Stimulated activated CD4-positive, alpha-beta T cell treated with anti-CD3 and anti-CD28 coated beads, Interleukin-4, amount 100 ng/mL, for 1 hour (primary cell): ENCODE measurements around the gene TUBA8.
"Not testable (repeated sequence)": the region's sequence is repeated elsewhere in the genome, so short reads cannot be mapped to it uniquely, and the experiment has no call there.

Experiments
- DNase-seq: peaks from one replicate; pipeline ENCODE4 v3.0.0-alpha.2; 2020

TUBA8 gene

DNA sequence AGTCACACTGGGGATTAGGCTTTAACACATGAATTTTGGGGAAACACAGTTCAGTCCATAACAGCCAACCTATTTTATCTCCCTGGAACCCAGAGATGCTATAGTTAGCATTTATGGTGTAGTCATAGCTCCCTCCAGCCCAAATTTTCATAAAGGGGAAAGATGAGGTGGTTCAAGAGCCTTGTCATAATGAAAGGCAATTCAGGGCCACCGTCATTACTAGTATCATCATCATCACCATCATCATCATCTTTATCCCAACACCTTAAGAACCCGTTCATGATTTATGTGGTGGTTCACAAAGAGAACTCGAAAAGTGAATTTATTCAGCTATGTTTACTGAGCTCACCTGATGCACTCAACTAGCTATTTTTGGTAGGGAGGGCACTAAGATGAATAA lies 2.4 kb upstream of the TUBA8 start:
- no peak for DNase-seq

- DNase-seq, result no peak
These were observed 1.0 kb upstream of the TUBA8 start for GRCh38 chr22:18109410-18110193.

DNA sequence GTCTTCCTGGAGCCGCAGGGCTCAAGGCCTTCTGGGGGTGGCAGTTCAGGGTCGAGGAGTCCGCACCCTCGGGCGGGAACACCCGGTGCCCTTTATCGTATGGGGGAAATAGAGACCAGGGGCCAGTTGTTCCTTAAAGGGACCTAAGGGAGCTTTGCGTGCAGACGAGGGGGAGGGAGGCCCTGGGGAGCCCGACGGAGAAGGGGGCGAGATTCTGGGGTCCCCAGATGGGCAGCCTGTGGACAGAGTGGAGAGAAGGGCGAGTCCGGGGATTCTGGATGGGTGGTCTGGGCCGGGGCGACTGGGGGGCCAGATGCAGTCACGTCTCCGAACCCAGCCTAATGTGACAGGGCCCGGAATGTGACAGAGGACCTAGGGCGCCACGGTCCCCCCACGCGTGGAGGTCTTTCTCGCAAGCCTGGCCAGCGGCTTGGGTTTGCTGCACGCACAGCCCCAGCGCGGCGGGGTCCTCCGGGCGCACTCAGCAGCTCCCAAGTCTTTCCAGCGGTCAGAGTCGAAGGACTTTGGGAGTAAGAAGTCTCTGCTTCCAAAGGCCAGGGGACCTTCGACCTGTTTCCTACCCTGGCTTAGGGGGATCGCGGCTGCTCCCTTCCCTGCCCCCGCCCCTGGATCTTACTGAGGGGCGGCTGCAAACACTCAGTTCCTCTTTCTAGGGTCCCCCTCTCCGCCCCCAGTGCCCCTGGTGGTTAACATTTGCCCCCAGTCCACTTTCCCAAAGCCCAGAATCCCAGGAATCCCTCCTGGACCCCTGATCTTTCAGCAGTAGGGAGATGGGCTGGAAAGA lies 547 bp downstream of the TUBA8 start:
- DNase-seq, result no peak

- DNase-seq, result no peak
These were observed 1.2 kb downstream of the TUBA8 start for GRCh38 chr22:18111759-18112330.

GRCh38 chr22:18112440-18112839 lies 1.8 kb downstream of the TUBA8 start:
- DNase-seq, result no peak

DNA sequence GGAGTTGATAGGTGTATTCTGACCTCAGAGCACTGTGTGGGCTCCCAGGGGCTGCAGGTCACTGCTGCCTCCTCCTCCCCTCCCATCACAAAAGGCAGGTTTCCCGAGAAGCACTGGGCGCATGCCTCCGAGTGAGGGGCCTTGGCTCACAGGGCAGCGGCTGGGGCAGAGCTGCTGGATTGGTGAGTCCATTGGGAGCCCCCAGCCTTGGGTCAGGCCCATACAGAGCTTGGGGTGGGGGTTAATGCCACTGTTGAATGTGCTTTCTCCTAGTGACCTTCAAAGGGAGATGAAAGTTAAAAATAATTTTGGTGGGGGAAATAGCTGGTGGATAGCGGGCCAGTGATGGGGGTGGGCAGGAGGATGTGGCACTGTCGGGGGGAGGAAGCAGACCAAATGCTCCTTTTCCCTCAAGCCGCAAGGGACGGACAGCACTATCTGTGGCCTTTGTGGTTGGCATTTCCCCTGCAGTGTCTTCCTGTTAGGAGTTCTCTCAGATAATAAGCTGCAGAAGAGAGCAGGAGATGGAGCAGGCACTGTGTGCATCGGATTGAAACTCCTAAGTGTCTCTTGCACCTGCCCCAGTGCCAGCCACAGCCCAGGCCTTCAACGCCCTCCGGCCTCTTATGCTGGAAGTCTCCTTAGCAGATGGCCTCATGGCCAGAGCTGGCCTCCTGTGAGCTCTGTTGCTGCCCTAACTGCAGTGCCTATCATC lies 3.2 kb downstream of the TUBA8 start:
- no peak for DNase-seq

DNA sequence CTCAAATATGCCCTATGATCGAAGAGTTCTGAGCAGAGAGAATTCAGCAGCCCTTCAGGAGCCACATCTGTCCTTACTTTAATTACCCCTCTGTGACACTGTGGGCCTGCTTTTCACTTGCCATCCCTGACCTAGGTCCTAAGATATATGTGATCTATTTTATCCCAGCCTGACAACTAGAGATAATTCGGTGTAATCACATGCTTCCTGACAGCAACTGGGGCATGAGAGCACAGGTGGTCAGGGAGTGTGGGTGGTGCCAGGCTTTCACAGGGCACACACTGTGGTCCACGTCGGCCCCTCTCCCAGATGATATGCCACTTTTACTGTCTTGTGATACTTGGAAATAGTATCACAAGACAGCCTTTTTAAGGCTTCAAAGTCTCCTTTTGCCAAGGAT lies 3.9 kb downstream of the TUBA8 start:
- DNase-seq, result no peak

- DNase-seq, result no peak
These were observed 4.5 kb downstream of the TUBA8 start for GRCh38 chr22:18114976-18115652.

- DNase-seq, result no peak
These were observed 5.3 kb downstream of the TUBA8 start for GRCh38 chr22:18115906-18116371.

- DNase-seq, result no peak
These were observed 6.0 kb downstream of the TUBA8 start for GRCh38 chr22:18116634-18117033.

- DNase-seq, result no peak
These were observed 7.8 kb downstream of the TUBA8 start for GRCh38 chr22:18118345-18118915.

DNA sequence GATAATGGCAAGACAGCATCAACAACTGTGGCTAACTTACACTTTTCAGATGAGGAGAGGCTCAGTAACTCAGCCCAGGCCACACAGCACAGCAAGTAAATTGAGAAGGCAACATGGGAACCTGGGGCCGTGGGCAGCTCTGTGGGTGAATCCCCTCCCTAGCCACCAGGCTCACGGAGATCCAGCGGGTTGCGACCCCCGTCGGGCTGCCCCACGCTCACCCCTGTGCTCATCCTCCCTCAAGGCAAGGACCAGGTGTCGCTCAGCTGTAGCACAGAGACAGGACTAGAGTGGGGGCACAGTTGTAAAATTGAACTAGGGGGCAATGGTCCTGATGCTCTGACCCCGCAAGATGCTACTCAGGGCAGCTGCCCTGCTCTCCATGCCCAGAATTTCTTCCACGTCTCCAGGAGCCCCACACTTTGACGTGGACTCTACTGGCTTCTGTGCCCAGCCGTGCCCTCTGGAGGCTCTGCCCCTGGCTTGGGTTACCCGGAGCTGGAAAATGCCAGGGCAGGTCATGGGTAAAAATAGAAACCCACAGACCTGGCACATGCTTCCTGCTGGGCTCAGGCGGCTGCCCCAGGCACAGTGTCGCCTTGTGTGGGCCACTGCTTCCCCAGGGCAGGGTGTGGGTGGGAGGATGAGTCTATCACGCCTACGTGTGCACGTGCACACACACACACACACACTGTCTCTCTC lies 9.0 kb downstream of the TUBA8 start:
- no peak for DNase-seq

DNA sequence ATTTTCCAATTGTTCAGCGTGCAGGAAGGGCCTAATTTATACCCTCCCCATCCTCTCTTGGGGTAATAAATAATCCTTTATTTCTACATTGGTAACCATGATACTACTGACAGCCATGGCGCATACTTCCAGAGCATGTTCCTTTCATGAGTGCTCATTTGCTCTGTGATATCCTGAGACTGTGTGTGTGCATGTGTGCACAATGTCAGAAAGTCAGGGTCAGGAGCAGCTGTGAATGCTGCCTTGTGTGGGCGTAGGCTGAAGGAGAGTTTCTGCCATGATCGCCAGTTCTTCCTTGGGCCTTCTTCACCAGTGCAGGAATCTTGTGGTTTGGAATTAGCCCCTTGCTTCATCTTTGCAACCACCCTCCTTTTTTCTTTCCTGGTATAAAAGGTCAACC lies 10.2 kb downstream of the TUBA8 start:
- DNase-seq, result no peak

DNA sequence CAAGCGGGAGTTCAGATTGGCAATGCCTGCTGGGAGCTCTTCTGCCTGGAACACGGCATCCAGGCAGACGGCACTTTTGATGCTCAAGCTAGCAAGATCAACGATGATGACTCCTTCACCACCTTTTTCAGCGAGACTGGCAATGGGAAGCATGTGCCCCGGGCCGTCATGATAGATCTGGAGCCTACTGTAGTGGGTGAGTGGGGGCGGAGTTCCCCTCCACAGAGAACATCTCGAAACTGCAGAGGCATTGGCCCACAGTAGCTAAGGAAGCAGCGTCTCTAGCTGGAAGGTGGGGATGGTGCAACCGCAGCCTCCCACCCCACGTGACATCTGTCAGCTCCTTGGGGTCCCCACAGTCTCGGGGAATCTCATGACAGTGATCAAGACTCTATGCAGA lies 10.9 kb downstream of the TUBA8 start:
- no peak for DNase-seq

DNA sequence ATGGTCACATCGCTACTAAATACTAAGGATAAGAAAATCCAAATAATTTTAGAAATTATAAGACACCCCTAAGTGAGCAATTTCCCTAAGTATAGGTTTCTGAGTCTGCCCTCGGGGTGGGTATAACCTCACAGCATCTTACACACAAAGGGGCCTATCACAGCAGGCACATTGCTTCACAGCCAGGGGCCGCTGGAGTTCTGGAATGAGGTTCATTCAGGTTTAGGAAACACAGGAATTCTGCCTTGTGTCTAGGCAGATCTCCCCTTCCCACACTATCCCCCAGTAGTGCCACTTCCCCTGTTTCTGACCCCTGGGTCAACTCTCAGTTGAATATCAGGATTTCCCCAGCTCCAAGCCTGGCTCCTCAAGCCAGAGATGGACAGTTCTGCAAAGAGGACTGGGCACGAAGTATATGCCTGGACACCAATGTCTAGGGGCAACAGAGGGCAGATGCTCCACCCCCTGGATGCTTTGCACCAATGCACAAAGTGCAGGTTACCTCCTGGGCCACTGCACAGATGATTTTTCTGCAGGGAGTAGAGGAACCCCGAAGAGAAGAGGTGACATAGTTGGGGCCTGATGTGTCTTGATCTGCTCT lies 11.4 kb downstream of the TUBA8 start:
- DNase-seq, result no peak

GRCh38 chr22:18123476-18124025 lies 12.9 kb downstream of the TUBA8 start:
- DNase-seq, result not testable (repeated sequence)

DNA sequence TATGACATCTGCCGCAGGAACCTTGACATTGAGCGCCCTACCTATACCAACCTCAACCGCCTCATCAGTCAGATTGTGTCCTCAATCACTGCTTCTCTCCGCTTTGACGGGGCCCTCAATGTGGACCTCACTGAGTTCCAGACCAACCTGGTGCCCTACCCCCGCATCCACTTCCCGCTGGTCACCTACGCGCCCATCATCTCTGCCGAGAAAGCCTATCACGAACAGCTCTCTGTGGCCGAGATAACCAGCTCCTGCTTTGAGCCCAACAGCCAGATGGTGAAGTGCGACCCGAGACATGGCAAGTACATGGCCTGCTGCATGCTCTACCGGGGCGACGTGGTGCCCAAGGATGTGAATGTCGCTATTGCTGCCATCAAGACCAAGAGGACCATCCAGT lies 16.0 kb downstream of the TUBA8 start:
- DNase-seq, result no peak

DNA sequence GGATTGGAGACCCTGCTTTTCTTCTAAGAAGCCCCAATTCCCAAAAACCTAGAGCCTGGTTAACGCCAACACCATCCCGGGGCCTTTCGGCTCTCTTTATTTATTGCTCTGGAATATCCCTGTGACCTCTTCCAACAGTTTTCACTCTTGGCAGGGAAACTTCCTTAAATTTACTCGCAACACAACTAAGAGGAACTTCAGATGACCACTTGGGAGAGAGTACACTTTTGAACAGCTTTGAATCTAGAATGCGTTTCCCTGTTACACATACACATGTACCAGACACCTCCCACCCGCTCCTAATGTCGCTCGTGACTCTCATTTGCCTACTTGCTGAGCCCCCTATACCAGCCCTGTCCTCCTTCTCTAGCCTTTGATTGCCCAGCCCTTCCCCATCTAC lies 19.4 kb downstream of the TUBA8 start:
- no peak for DNase-seq

- DNase-seq, result no peak
These were observed 20.3 kb downstream of the TUBA8 start for GRCh38 chr22:18130699-18131429.

DNA sequence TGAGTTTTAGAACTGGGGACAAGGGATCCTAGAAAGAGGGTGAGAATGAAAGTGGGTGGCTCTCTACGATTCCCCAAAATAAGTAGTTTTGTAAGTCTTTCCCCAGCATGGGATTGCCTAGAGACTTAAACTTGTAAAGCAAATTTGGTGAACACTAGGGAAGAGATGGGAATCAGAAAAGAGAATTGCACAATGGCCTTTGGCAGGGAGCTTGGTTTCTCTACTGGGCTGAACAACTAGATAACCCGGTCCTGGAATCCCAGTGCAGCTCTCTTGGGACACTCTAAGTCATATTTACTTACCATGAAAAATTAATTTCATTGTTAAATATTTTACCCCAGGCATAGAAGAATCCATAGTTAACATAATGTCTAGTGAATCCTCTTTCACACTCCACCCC lies 22.8 kb downstream of the TUBA8 start:
- no peak for DNase-seq
